GM21576 (cell line): Measurements from ENCODE around the gene IGSF9.

Source experiments
- ATAC-seq: cut with Tn5 transposase; IDR thresholded peaks from one replicate; pipeline ENCODE4 v1.9.1; 2021; ENCODE audit warnings: mild to moderate bottlenecking, moderate library complexity; ENCODE audit not compliant: unreplicated experiment

IGSF9 gene

DNA sequence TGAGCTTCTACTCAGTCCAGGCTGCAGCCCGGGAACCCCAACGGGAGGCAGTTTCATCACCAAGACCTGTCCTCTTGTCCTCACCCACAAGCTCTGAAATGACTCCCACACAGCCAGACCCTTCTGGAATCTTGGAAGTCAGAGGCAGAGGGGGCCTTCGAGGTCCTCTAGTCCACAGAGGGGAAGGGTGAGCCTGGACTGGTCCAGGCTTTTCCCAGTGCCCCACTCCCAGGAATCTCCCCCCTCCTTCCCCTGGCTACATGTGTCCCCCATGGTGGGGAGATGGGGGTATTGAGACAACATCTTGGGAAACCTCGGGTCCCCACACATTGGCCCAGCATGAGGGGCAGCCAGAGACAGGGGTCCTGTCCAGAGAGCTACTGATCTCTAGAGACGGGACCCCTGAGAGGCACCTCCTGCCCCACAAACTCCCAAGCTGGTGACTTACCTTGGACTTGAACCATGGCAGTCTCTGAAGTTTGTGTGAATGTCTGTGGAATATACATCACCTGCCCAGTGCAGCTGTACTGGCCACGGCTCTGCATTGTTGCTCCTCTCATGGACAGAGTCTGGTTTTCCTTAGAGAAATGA, 28.0 kb upstream of the IGSF9 start:
- ATAC-seq = no peak

DNA sequence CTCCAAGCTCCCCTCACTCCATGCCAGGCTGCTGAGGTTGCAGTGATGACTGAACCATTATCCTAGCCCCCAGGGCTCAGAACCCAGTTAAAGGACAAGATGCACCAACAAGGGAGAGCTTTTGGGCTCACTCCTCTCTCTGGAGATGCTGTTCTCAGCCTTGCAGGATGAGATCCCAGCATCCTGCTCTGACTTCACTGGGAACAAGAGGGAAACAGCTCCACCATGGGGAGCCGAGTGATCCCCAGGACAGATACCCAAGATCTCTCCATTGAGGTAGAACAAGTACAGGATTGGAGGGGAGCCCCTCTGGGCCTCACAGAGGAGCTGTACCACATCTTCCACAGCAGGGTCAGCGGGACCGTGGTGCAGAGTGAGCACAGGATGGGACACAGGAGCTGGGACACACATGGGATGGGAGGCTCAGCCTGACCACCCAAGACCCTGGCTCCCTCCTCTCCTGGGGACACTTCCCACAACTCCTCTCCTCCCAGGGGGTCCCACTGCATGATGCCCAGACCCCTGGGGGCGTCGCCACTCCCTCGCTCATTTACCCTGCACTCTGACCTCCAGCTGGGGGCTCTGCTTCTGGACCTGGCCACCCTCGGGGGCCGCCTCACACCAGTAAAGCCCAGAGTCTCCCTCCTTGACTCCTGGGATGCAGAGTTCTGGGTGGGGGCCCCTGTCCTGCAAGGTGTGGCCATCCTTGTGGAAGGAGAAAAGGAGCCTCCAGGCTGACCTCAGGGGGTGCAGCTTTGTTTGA, 27.2 kb upstream of the IGSF9 start:
- ATAC-seq = no peak

DNA sequence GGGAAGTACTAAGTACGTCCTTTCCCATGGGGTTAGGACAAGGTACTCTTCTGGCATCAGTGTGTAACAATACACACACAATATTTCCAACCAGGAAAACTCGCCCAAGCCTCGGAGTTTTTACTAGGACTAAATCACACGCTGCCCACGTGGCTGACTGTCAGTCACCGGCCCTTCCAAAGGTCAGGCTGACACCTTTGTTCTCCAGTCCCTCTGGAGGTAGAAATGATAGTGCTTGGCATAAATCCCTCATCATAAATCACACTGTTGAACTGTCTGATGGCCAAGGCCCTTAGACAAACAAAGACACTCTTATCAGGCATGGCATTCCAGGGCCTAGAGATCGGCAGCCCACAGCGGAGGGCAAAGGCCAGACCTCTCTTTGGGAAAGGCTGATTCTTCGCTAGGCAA, 25.5 kb upstream of the IGSF9 start:
- ATAC-seq = no peak

DNA sequence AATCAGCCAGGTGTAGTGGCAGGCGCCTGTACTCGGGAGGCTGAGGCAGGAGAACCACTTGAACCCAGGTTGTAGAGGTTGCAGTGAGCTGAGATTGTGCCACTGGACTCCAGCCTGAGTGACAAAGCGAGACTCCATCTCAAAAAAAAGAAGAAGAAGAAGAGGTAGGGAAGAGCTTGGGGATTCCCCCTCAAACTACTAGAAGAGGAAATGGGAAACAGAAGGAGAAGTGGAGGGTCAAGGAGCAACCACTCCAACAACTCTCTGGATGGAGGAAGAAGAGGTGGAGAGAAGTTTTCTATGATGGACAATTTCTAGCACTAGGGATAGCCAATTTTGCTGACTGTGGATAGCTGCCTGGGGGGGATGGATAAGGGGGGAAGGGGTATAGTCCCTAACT, 23.5 kb upstream of the IGSF9 start:
- no peak for ATAC-seq

DNA sequence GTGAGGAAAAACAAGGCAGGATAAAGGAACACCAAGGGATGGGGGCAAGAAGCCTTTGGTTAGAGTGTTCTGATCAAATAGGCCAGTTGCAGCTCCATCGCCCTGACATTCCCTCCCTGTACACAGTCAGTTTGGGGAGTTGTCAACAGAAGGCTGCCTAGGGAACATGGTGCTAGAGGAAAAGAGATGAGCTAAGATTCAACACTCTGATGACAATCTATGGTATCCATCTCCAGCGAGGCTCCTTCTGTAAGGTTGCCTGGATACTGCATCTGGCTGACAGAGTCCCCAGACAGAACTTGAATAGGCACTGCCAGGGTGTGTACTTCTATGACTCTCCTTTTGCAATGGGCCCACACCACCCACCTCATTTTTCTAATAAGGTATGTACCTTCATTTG, 19.9 kb upstream of the IGSF9 start:
- no peak for ATAC-seq

DNA sequence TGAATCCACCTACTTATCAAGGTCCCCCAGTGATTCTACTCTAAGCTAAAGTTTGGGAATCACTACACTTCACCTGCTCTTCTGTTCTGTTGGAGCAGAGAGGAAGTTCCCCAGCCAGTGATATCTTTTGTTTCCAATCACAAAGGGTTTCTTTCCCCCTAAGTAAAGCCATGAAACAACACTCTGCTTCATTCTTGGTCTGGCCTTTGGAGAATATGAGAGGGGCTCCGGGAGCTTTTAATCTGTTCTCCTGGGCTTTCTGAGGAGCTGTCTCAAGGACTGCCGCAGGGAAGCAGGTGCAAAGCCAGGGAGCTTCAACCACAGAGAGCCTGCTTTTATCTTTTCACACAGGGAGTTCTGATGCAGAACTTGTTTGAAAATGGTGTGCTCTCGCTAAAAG, 18.7 kb upstream of the IGSF9 start:
- no peak for ATAC-seq

DNA sequence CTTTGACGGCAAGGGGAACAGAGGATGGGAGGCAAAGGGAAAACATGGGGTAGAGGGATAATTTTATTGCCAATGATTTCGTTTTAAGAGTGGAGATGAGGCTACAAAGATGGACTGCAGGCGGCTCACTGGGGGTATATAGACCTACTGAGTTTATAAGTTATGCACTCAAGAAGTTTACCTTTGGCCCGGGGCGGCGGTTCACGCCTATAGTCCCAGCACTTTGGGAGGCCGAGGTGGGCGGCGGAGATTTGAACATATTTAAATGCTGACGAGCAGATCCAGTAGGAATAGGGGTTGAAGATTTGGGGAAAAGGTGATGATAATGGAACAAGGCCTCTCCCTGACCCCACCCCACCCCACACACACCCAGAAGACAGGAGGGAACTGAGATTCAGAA, 16.8 kb upstream of the IGSF9 start:
- ATAC-seq = no peak

DNA sequence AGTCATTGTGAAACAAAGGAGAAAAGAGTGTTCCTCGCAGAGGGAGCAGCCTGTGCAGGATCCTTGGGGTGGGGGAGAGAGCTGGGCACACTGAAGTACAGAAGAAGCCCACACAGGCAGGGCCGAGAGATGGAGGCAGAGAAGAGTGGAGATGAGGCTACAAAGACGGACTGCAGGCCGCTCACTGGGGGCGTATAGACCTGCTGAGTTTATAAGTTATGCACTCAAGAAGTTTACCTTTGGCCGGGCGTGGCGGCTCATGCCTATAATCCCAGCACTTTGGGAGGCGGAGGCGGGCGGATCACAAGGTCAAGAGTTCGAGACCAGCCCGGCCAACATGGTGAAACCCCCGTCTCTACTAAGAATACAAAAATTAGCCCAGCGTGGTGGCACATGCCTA, 16.2 kb upstream of the IGSF9 start:
- no peak for ATAC-seq

DNA sequence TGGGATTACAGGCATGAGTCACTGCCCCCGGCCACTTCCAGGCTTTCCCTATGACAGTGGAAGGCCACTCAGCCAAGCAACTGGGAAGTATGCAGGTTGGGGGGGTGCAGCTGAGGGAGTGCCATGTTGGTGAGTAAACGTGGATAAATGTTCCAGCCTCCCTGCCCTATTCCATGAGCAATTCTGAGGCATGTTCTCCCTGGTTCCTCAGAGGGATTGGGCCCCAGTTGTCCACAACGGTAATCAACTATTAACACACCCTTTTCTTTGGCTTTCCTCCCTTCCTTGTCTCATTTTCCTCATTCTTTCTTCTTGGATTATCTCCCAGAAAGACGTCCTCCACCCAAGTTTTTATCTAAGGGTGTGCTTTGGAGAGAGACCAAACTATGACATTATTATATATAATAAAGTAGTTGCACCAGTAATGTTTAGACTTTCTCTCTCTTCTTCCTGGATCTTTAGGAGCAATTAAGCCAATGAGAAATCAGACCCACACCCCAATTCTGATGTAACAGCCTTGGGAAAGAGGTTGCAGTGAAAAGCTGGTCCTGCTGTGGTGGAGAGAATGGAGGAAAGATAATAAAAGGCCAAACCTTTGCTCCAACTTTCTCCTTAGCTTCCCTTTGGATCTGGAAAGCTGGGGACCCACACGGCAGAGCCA, 15.4 kb upstream of the IGSF9 start:
- ATAC-seq = no peak

DNA sequence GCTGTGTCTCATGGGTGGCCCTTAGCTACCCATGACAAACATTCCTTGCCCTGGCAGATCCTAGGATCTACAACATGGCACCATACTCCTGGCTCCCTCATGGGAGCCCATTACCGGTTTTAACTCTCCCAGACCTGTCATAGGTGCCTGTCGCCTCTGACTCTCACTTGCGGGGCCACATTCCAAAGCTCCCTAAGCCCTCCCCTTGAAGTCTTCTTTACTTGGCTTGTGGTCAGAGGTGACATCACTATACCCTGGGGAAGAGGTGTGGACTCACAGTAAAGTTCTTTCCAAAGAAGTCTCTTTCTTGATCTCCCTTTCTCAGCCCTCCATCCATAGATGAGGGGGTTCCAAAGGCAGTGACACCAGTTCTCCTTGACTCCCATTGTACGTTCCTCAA, 14.0 kb upstream of the IGSF9 start:
- ATAC-seq = no peak

DNA sequence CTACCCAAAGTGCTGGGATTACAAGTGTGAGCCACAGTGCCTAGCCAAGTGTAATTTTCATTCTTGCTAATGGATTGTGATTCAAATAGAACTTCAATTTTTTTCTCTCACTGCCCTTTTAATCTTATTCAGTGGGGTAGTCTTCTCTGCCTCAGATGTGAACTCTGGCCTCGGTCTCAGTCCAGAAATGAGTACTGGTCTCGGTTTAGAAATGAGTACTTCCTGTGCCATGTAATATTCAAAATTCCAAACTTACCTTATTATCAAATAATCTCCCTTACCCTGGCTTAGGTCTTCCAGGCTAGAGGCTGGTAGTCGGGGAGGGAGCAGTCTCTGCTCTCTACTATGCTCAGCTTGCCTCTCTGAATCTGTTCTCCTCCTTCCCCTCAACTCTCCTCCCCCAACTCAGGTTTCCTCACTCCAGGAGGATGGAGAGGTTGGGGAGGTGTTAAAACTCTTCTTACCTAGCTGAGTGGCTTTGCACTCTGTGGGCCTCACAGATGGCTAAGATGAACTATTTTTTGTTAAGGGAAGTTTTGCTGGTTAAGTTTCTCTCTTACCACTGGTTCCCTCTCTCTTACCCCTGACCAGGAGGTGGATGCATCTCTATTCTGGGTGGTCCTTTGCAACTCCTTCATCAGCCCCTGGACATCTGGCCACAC, 13.4 kb upstream of the IGSF9 start:
- ATAC-seq = peak; percentile 43

DNA sequence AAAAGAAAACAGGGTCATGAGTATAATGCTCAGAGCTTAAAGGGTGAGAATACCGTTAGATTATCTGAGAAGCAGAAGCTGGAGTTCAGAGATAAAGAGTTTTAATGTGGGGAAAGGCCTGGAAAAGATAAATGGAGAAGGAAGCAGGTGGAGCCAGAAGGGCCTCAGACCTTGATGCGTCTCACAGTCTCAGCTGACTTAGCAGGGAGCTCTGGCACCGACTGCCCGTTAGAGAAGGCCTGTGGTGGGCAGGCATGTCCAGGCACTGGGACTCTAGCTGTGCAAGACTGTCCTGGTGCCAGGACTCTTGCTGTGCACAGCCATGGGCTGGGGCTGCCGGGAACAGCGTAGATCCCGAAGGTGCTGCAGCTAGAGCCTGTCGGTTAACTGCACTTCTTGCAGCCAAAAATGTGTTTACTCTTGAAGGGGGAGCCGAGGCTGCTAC, 12.4 kb upstream of the IGSF9 start:
- no peak for ATAC-seq

DNA sequence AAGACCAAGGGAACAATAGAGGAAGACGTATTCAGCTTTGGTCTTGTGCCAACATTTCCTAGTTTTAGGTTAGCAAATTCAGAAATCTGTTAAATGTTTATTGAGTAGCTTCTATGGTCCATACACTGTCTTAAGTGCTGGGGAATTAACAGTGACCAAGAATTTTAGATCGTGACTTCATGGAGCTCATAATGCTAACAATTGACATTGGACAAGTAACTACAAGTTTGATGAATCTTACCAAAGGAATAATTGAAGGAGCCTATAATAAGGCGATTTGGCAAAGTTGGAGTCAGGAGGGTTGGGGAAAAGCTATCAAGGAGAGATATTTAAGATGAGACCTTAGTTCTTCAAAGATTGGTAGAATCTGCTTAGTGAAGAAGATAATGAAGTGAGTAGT, 10.0 kb upstream of the IGSF9 start:
- ATAC-seq = no peak

DNA sequence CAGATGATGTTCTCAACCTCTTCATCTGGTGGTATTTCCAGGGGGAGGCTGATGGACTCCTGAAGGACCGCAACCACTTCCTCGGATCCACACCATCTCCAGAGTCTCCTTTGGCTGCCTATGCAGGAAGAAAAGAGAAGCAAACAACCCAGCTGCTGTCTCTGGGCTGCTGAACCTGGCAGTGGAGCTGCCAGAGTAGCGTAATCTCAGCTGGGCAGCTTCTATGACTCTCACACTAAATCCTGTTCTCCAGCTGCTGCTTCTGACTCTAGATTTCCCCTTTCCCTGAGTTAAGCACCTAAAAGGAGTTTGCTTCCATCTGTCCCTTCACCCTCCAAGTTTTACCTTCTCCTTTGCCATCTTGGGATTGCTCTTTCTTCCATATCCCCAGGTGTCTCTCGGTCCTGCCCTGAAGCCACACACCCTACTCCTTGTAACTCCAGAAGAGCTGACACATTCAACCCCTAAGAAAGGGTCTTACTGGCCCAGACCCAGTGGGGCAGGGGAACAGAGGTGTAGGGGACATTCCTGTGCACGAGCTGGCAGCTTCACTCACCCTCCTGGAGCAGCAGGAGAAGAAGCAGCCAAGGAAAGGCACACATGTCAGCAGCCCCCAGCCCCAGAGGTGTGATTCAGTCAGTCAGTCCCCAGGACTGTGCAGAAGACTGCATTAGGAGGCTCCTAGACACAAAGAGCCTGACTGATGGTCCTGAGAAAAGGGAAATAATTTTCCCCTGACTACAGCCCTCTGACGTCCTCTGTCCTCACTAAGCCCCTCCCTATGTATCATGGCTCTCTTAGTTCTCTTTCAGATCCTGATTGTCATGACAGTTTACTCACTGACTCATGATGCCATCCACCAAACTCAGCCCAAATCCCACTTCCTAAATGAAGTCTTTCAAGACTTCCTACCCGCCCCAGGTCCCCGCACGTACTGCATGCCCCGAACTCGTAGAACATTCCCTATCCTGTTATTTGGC, 8.4 kb upstream of the IGSF9 start, which contains the start of gene SLAMF9:
SLAMF9 (minus strand) TSS at position 702 of the 980 bp plus-strand sequence; CDS start at position 602, 100 bp downstream.
- ATAC-seq = no peak

DNA sequence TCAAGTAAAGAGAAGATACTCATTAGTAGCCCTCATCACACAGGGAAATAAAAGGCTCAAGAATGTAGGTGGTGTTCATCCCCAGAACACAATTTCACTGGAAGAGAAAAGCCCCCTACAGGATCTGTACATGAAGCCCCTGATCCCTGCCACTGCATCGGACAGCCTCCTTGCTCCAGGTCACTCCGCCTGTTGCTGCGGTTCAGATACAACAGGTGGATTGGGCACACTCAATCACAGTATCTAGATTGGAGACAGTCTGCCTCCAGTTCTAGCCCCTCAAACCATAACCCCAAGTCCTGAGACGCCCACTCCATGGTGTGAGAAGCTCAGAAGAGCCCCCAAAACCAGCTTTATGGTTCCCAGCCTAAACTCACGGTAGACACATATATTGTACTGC, 7.5 kb upstream of the IGSF9 start:
- no peak for ATAC-seq

DNA sequence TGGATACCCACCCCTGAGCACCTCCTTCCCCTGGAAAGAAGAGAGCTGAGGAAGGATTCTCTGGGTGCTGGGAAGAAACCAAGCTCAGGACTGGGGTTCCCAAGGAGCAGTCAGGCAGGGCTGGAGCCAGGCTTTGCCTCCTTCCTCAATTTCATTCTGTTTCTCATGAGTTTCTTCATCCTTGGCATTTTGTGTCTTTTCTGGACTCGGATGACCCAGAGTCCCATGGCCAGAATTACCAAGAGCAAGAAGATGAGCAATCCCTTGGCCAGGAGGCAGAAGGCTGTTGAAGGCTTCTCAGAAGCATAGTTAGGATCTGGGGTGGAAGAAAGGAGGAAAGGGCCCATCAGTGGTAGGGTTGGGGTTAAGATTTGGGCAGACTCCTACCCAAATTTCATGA, 6.1 kb upstream of the IGSF9 start:
- ATAC-seq = no peak

DNA sequence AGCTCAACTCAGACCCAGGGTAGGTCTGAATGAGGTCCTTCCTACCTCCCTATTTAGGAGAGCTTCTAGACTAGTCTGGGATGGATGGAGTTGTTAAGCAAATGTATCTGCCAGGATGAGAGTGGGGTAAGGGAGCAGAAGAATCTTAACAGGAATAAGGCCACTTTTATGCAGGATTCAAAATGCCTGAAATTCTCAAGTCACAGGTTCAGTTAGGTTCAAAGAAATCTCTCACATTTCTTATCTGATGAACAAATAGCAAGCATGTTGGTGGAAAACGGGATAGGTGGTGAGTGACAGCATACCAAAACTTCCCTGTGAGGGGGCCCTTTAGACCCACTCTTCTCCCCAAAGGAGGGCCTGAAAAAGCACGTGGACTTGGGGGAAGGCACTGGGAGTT, 5.6 kb upstream of the IGSF9 start:
- no peak for ATAC-seq

DNA sequence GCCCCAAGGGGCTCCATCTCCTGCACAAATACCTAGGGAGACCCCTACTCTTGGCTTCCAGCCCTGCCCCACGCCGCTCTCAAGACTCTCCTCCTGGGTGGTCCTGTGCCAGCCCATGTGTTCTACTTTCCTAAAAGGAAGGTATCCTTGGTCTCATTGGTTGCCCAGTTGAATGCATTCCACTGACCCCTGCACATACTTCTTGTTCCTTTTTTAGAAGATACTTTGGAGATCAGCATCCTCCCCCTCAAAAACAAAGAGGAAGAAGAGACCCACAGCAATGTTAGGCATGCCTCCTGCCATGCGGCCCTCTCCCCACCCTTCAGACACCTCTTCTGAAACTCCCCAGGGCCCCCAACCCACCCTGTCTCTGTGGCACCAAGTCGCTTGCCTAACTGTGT, 4.6 kb upstream of the IGSF9 start:
- ATAC-seq = no peak

DNA sequence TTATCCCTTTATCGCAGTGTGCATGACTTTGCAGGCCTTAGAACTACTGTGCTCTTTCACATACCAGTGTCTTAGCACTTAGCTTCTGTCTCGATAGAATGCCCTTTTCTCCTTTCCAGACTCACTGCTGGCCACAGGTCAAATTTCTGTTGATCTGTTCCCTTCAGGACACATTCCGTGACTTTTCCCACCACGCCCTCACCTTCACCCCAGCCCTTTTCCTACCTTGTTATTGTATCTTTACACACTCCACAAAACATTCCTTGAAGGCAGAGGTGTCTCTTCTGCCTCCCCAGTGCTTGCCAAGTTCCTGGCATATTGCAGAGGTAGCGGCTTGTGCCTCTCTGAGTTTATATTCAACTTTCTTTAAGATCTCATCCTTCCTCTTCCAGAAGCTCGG, 3.7 kb upstream of the IGSF9 start:
- no peak for ATAC-seq

DNA sequence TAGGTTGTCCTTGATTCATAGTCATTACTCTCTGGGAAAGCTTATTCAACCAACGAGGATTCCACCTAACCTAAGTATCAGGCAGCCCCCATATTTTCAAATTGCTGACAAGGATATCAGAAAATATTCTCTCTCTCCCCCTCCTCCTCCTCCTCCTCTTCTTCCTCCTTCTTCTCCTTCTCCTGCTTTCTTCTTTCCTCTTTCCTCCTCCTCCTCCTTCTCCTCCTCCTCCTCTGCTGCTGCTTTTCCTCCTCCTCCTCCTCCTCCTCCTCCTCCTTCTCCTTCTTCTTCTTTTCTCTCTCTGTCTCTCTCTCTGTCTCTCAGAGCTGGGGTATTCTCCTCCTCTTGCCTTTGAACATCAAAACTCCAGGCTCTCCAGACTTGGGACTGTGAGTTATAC, 2.5 kb upstream of the IGSF9 start:
- ATAC-seq = no peak
